Pancreas (tissue), 10 donors: Measurements from ENCODE around the gene COX5A. TPM values are rescaled to one million over a fixed set of nuclear protein-coding genes. Genes with fewer than 3 reads are reported as not detected.

Experiments
- ATAC-seq, 4 donors: fragments of 200-7000 bp; cut with Tn5 transposase; one replicate each; pipeline versions ENCODE4 v1.8.0 to v1.9.1; 2020; ENCODE audit warnings: mild to moderate bottlenecking in 4 of 4, moderate library complexity in 4 of 4
- DNase-seq, 6 donors: peaks; one replicate each; pipeline ENCODE4 v3.0.0-alpha.2; 2020
- FAIRE-seq: peaks from 2 replicates; lab custom pipeline; 2012; peaks lifted over from hg19 to GRCh38; lab: Jason Lieb, UNC
- H3K27ac ChIP-seq, 4 donors: fragments of 200-600 bp; sonication (generic); 1 replicate in 3 of 4; 2 replicates in 1 of 4; pipeline versions ENCODE4 v1.5.0 to v1.8.0; 2020
- H3K27me3 ChIP-seq, 4 donors: fragments of 200-600 bp; one replicate each; pipeline ENCODE4 v1.8.0; 2021
- H3K36me3 ChIP-seq, 3 donors: fragments of 200-600 bp; sonication (generic) in 1 of 3; one replicate each; pipeline versions ENCODE4 v1.5.0 to v1.8.0; 2020 to 2021
- H3K4me1 ChIP-seq, 3 donors: fragments of 200-600 bp; one replicate each; pipeline ENCODE4 v1.8.0; 2021
- H3K4me3 ChIP-seq, 4 donors: fragments of 200-600 bp; sonication (generic) in 2 of 4; one replicate each; pipeline versions ENCODE4 v1.5.0 to v1.8.0; 2020 to 2021
- H3K9me3 ChIP-seq, 4 donors: fragments of 200-600 bp; one replicate each; pipeline ENCODE4 v1.8.0; 2021
- CTCF ChIP-seq, 4 donors: fragments of 200-600 bp; sonication (generic) in 3 of 4; IDR thresholded peaks; one replicate each; pipeline versions ENCODE4 v1.5.0 to v1.8.0; 2021; ENCODE audit warnings: antibody characterized with exemption in 4 of 4
- WGBS, 2 donors: extraction: QIAGEN DNeasy Blood & Tissue Kit; methylation state at CpG; one replicate each; pipeline ENCODE4 v1.1.7; 2013; 5-methylcytosine and 5-hydroxymethylcytosine counted together
- intact Hi-C, 3 donors: fragments of 100-400 bp; cut with DNase I; formaldehyde crosslinking; loops; one replicate each; pipeline versions ENCODE4 v1.11.1 to v1.14.2; 2022
- polyA plus RNA-seq, 2 donors: library from polyadenylated mRNA; stranded (reverse); fragments of 200-250 nt; gene quantifications; one replicate each; pipeline ENCODE4 v1.2.3, GENCODE V29; 2013
- total RNA-seq, 6 donors: library from RNA; stranded (reverse); fragmentation: NEBNext Ultra II Directional in 4 of 6; extraction: Animal tissue kit (Norgen Biotek cat#: 25700) in 4 of 6; gene quantifications; one replicate each; pipeline versions ENCODE4 v1.2.1 to v1.2.4, GENCODE V29; 2021 to 2023
- donor health status: healthy with polysubstance abuse.
- donor health status: DM: no; HTN: no; CAD: no; lungs with moderate emphysema.
- donor health status: DM: no; HTN: no; CAD: no.
- donor health status: control.
- donor health status: control.
- donor health status: Bipolar disorder and iron deficiency.
- donor health status: DM: yes; HTN: yes; CAD: no.
- donor health status: DM: no; HTN: no; CAD: no.
- donor health status: DM: no; HTN: no; CAD: no.
- donor health status: DM: yes; HTN: yes; CAD: no.

The COX5A gene
- total and polyA plus RNA-seq, 8 donors, result 76.4 to 127 (median 92.7) TPM

- H3K9me3 ChIP-seq, result no peaks in the 10 kb centered on the region
- no peak for ATAC-seq
- WGBS, 2 donors, result 89 to 90% methylated on average over 3 of the region's 3 CpGs
- H3K27me3 ChIP-seq, result no peaks in the 10 kb centered on the region
- peaks cover 0 to 23% (median 4%) of the 10 kb centered on the region in 3 donors for H3K4me1 ChIP-seq
- no peak for TF ChIP-seq CTCF (IDR thresholded peaks at IDR 0.05)
- H3K27ac ChIP-seq, result no peak overlapping the region
- DNase-seq, result no peak
- intact Hi-C loops, result no loop called here
- FAIRE-seq, result no peak
- H3K36me3 ChIP-seq, result no peaks in the 10 kb centered on the region
- no peak overlapping the region for H3K4me3 ChIP-seq
Observed at GRCh38 chr15:74893627-74894026, 44.2 kb downstream of the COX5A start.

GRCh38 chr15:74892931-74893330 lies 44.9 kb downstream of the COX5A start:
- 63 to 71% methylated on average over 2 of the region's 2 CpGs for WGBS, 2 donors
- intact Hi-C loops, result no loop called here
- FAIRE-seq, result no peak
- peaks cover 0 to 23% (median 4%) of the 10 kb centered on the region in 3 donors for H3K4me1 ChIP-seq
- no peak overlapping the region for H3K4me3 ChIP-seq
- H3K27ac ChIP-seq, result no peak overlapping the region
- no peak for ATAC-seq
- no peaks in the 10 kb centered on the region for H3K27me3 ChIP-seq
- no peaks in the 10 kb centered on the region for H3K36me3 ChIP-seq
- no peak for TF ChIP-seq CTCF (IDR thresholded peaks at IDR 0.05)
- no peak for DNase-seq
- H3K9me3 ChIP-seq, result no peaks in the 10 kb centered on the region

- Histone ChIP-seq H3K27ac (peak overlapping the region in 2 of 4 donors; percentile 47 to 75), H3K9me3 (no peaks in the 10 kb centered on the region), H3K4me3 (no peak overlapping the region), H3K4me1 (peaks cover 0 to 23% (median 4%) of the 10 kb centered on the region in 3 donors), H3K36me3 (no peaks in the 10 kb centered on the region), H3K27me3 (no peaks in the 10 kb centered on the region)
- FAIRE-seq, result no peak
- no peak for TF ChIP-seq CTCF (IDR thresholded peaks at IDR 0.05)
- 38 to 59% methylated on average over 3 of the region's 3 CpGs for WGBS, 2 donors
- intact Hi-C loops, result no loop called here
- DNase-seq, result peak in 5 of 6 donors; percentile 47 to 69 (median 64)
- ATAC-seq, result peak in 2 of 4 donors; percentile 31 to 42
Observed at GRCh38 chr15:74892313-74892712, 45.6 kb downstream of the COX5A start.

- intact Hi-C loops, result no loop called here
- TF ChIP-seq CTCF (IDR thresholded peaks at IDR 0.05), result no peak
- H3K9me3 ChIP-seq, result no peaks in the 10 kb centered on the region
- FAIRE-seq (no peak), DNase-seq (peak in 3 of 6 donors; percentile 49 to 72 (median 69)), ATAC-seq (peak in 3 of 4 donors; percentile 4 to 68 (median 64))
- H3K4me1 ChIP-seq, result peaks cover 0 to 23% (median 4%) of the 10 kb centered on the region in 3 donors
- no peak overlapping the region for H3K4me3 ChIP-seq
- no peaks in the 10 kb centered on the region for H3K36me3 ChIP-seq
- peak overlapping the region in 2 of 4 donors; percentile 75 to 81 for H3K27ac ChIP-seq
- 43 to 48% methylated on average over 3 of the region's 3 CpGs for WGBS, 2 donors
- no peaks in the 10 kb centered on the region for H3K27me3 ChIP-seq
Observed at GRCh38 chr15:74891469-74891868, 46.4 kb downstream of the COX5A start.

GRCh38 chr15:74890665-74890960 lies 47.3 kb downstream of the COX5A start:
- no peak for FAIRE-seq
- Histone ChIP-seq H3K4me1 (peaks cover 0 to 23% (median 4%) of the 10 kb centered on the region in 3 donors), H3K36me3 (no peaks in the 10 kb centered on the region), H3K27ac (peak overlapping the region in 2 of 4 donors; percentile 75 to 81), H3K27me3 (no peaks in the 10 kb centered on the region), H3K9me3 (no peaks in the 10 kb centered on the region), H3K4me3 (peak overlapping the region; percentile 70 to 95 (median 84))
- TF ChIP-seq CTCF (IDR thresholded peaks at IDR 0.05), result no peak
- no peak for DNase-seq
- no peak for ATAC-seq
- whole genome bisulfite sequencing, 2 donors, result 0 to 3% methylated on average over 1 of the region's 1 CpG
- intact Hi-C loops, result no loop called here
